Measurements from ENCODE around the gene SPCS2. TPM values are rescaled to one million over a fixed set of nuclear protein-coding genes. Genes with fewer than 3 reads are reported as not detected.

Gene SPCS2
- total and polyA plus RNA-seq, 2 of the 8 experiments (the other 6 are each of a cell fraction or from before 2014, with no cell fraction given): 92.7 to 161 TPM

- H2BK5ac ChIP-seq (ENCODE audit: low read depth, low read length): no peak overlapping the region
- no peak overlapping the region for H2AFZ ChIP-seq (ENCODE audit: low read length)
- no peak overlapping the region for H3K18ac ChIP-seq (ENCODE audit: extremely low read depth, low read length)
- H4K8ac ChIP-seq (ENCODE audit: extremely low read depth, insufficient read depth, low read length): no peak overlapping the region
- H3K56ac ChIP-seq (replicated peaks; ENCODE audit: insufficient read length, low read depth, low read length): no peak overlapping the region
- FAIRE-seq: no peak
- no peaks in the 10 kb centered on the region for H3K79me1 ChIP-seq (ENCODE audit: low read depth, low read length)
- H3K9ac ChIP-seq (replicated peaks in 1 of 4; ENCODE audit: extremely low read depth in 1 of 4, low read depth in 3 of 4, low read length in 3 of 4): no peak overlapping the region
- H3K4me1 ChIP-seq (replicated peaks in 1 of 4; ENCODE audit: control insufficient read depth in 3 of 4, insufficient read depth in 4 of 4, low read length in 3 of 4): no peaks in the 10 kb centered on the region
- ChIA-PET CTCF (ENCODE audit: partially characterized antibody) (interaction anchor here (1.0 to 2.0 kb wide), 7 partner anchors 8 to 316 kb away, joined by 3 to 5 read pairs (median 4); no protein-coding TSS in a partner anchor), POLR2A (ENCODE audit: partially characterized antibody) (interaction anchor here (0.8 kb wide), 1 partner anchor 11 kb away, joined by 6 read pairs; no protein-coding TSS in a partner anchor)
- H3K23ac ChIP-seq (ENCODE audit: insufficient read length): no peak overlapping the region
- H3K36me3 ChIP-seq (ENCODE audit: control insufficient read depth in 2 of 4, insufficient read depth in 4 of 4, low read length in 3 of 4): no peaks in the 10 kb centered on the region; a peak in 2 of 8 replicates
- no peak overlapping the region for H3K4me3 ChIP-seq (ENCODE audit: extremely low read depth in 1 of 4, insufficient read depth in 2 of 4, low read depth in 3 of 4, low read length in 4 of 4)
- no peaks in the 10 kb centered on the region for H3K27me3 ChIP-seq (replicated peaks in 1 of 4; ENCODE audit: control insufficient read depth in 3 of 4, extremely low read depth in 1 of 4, insufficient read depth in 3 of 4, low read length in 3 of 4)
- H3K27ac ChIP-seq (ENCODE audit: low read depth, low read length): no peak overlapping the region
- H2BK15ac ChIP-seq (ENCODE audit: low read length): no peak overlapping the region
- no peak overlapping the region for H2AK5ac ChIP-seq (ENCODE audit: low read depth, low read length)
- H4K20me1 ChIP-seq (replicated peaks in 1 of 2; ENCODE audit: control insufficient read depth in 1 of 2, insufficient read depth in 2 of 2, low read length in 2 of 2): peaks cover 0 to 2% of the 10 kb centered on the region in 2 experiments
- H4K91ac ChIP-seq (replicated peaks; ENCODE audit: insufficient read length, low read length): no peak overlapping the region
- H3K79me2 ChIP-seq (ENCODE audit: control insufficient read depth in 1 of 2, insufficient read depth in 2 of 2, low read length in 2 of 2): no peaks in the 10 kb centered on the region
- H3K23me2 ChIP-seq (ENCODE audit: low read depth, low read length): no peaks in the 10 kb centered on the region
- WGBS, 2 experiments (ENCODE audit: extremely low coverage in 1 of 2, insufficient coverage in 1 of 2, insufficient read length in 1 of 2, insufficient replicate concordance in 2 of 2, low coverage in 1 of 2, low lambda C conversion rate in 2 of 2, missing lambda C conversion rate in 1 of 2): 92% methylated on average over 5 of the region's 5 CpGs; no CpG with 5 or more reads in 1 of the 2 experiments
- no peak overlapping the region for H3K4me2 ChIP-seq (ENCODE audit: insufficient read depth in 1 of 2, low read depth in 2 of 2, low read length in 2 of 2)
- H2BK120ac ChIP-seq (replicated peaks; ENCODE audit: low read depth, low read length): no peak overlapping the region
- no peak overlapping the region for H2BK20ac ChIP-seq (ENCODE audit: low read length)
- no peak overlapping the region for H2BK12ac ChIP-seq (ENCODE audit: low read depth, low read length)
- DNase-seq (ENCODE audit: low read depth in 1 of 2, low spot score in 2 of 2): no peak
- H3K4ac ChIP-seq (replicated peaks; ENCODE audit: insufficient read length, low read depth, low read length): no peak overlapping the region
- H3K14ac ChIP-seq (ENCODE audit: insufficient read length): no peak overlapping the region
- H4K5ac ChIP-seq (ENCODE audit: insufficient read length, low read depth, low read length): no peak overlapping the region
- H3K9me3 ChIP-seq (ENCODE audit: insufficient read depth in 2 of 2, low read depth in 1 of 2, low read length in 1 of 2): no peaks in the 10 kb centered on the region
- TF ChIP-seq NRF1 (IDR thresholded peaks at IDR 0.05; ENCODE audit: low read depth, low read length) (no peak), EZH2 (IDR thresholded peaks at IDR 0.05; ENCODE audit: low read depth, low read length, severe bottlenecking) (no peak), ZNF274 (IDR thresholded peaks at IDR 0.05; ENCODE audit: borderline replicate concordance, extremely low read depth, low read length) (no peak), BCL11A (IDR thresholded peaks at IDR 0.05; ENCODE audit: low read depth in 2 of 2, low read length in 2 of 2) (no peak), SUZ12 (IDR thresholded peaks at IDR 0.05; ENCODE audit: low read length) (no peak), RNF2 (IDR thresholded peaks at IDR 0.05; ENCODE audit: borderline replicate concordance, low read depth, low read length, missing control alignments, poor library complexity, severe bottlenecking) (no peak), CREB1 (IDR thresholded peaks at IDR 0.05) (no peak), SP4 (IDR thresholded peaks at IDR 0.05; ENCODE audit: low read length) (no peak), TBP (IDR thresholded peaks at IDR 0.05; ENCODE audit: low read depth, low read length) (no peak), TCF12 (IDR thresholded peaks at IDR 0.05; ENCODE audit: low read depth, low read length) (no peak), CTBP2 (IDR thresholded peaks at IDR 0.05; ENCODE audit: borderline replicate concordance, insufficient read depth, insufficient read length, low read length) (no peak)
- TF ChIP-seq, protein P1, sequence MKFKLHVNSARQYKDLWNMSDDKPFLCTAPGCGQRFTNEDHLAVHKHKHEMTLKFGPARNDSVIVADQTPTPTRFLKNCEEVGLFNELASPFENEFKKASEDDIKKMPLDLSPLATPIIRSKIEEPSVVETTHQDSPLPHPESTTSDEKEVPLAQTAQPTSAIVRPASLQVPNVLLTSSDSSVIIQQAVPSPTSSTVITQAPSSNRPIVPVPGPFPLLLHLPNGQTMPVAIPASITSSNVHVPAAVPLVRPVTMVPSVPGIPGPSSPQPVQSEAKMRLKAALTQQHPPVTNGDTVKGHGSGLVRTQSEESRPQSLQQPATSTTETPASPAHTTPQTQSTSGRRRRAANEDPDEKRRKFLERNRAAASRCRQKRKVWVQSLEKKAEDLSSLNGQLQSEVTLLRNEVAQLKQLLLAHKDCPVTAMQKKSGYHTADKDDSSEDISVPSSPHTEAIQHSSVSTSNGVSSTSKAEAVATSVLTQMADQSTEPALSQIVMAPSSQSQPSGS (IDR thresholded peaks at IDR 0.05; ENCODE audit: low read length): no peak
These were observed 16.9 kb upstream of the SPCS2 start for GRCh38 chr11:74932169-74932568.

Data from H1 (cell line).